SU-DHL-6 (cell line): Measurements from ENCODE around the gene ZFHX2.

Source experiments
- H2AFZ ChIP-seq: fragments of 200-600 bp; sonication (generic); 2 replicates; pipeline ENCODE4 v1.6.1; 2014; ENCODE audit warnings: low read depth, mild to moderate bottlenecking, moderate library complexity, mixed read lengths, antibody characterized with exemption, low read length; ENCODE audit not compliant: severe bottlenecking
- H3F3A ChIP-seq: fragments of 200-600 bp; shearing (Covaris generic); 2 replicates; pipeline ENCODE4 v1.6.0; 2016; ENCODE audit warnings: antibody characterized with exemption, mild to moderate bottlenecking; ENCODE audit not compliant: insufficient read depth
- H3K27ac ChIP-seq: fragments of 200-600 bp; sonication (generic); 2 replicates; pipeline ENCODE4 v1.5.1; 2016; ENCODE audit warnings: low read depth, mild to moderate bottlenecking, low read length, moderate library complexity, mixed read lengths
- H3K27me3 ChIP-seq: fragments of 200-600 bp; sonication (generic), shearing (Covaris generic); 2 replicates; pipeline ENCODE4 v1.6.0; 2014; ENCODE audit warnings: mild to moderate bottlenecking, low read length
- H3K36me3 ChIP-seq: fragments of 200-600 bp; sonication (generic); 2 replicates; pipeline ENCODE4 v1.6.1; 2014; ENCODE audit warnings: mild to moderate bottlenecking, low read length, mixed read lengths
- H3K4me2 ChIP-seq: fragments of 300-600, 200-600 bp; shearing (Covaris generic), sonication (generic); 2 replicates; pipeline ENCODE4 v1.6.0; 2014; ENCODE audit warnings: low read length, low read depth, mild to moderate bottlenecking; ENCODE audit not compliant: poor library complexity, severe bottlenecking
- H3K4me3 ChIP-seq: fragments of 200-600 bp; sonication (generic); 2 replicates; pipeline ENCODE4 v1.5.1; 2014; ENCODE audit warnings: antibody characterized with exemption, low read length, mild to moderate bottlenecking, mixed read lengths; ENCODE audit not compliant: insufficient read depth, poor library complexity, severe bottlenecking
- H3K79me2 ChIP-seq: fragments of 200-600 bp; sonication (generic); 2 replicates; pipeline ENCODE4 v1.6.1; 2014; ENCODE audit warnings: mild to moderate bottlenecking, low read length, moderate library complexity; ENCODE audit not compliant: insufficient read depth
- H3K9ac ChIP-seq: fragments of 200-600 bp; sonication (generic); 2 replicates; pipeline ENCODE4 v1.7.0; 2014; ENCODE audit warnings: mild to moderate bottlenecking, low read length
- H3K9me2 ChIP-seq: fragments of 200-600 bp; sonication (generic); replicated peaks from 2 replicates; pipeline ENCODE4 v1.6.1; 2014; ENCODE audit warnings: low read length; ENCODE audit not compliant: insufficient read depth
- H3K9me3 ChIP-seq: fragments of 200-600 bp; sonication (generic); 2 replicates; pipeline ENCODE4 v1.6.1; 2014; ENCODE audit warnings: low read length, mixed read lengths; ENCODE audit not compliant: insufficient read depth
- H4K20me1 ChIP-seq: fragments of 200-600 bp; sonication (generic); 2 replicates; pipeline ENCODE4 v1.6.1; 2014; ENCODE audit warnings: low read depth, mild to moderate bottlenecking, antibody characterized with exemption, low read length, moderate library complexity, mixed read lengths
- CTCF ChIP-seq: fragments of 200-600 bp; sonication (generic); IDR thresholded peaks from one replicate; pipeline ENCODE4 v1.5.1; 2017; ENCODE audit warnings: antibody characterized with exemption, mild to moderate bottlenecking, low read length, moderate library complexity; ENCODE audit not compliant: insufficient read depth, poor library complexity, severe bottlenecking
- EZH2phosphoT487 ChIP-seq: fragments of 200-600 bp; sonication (generic), shearing (Covaris generic); conservative IDR thresholded peaks from 2 replicates; pipeline ENCODE4 v1.6.1; 2018; ENCODE audit warnings: mild to moderate bottlenecking, antibody characterized with exemption, low read length, moderate library complexity, mixed read lengths

Gene ZFHX2

DNA sequence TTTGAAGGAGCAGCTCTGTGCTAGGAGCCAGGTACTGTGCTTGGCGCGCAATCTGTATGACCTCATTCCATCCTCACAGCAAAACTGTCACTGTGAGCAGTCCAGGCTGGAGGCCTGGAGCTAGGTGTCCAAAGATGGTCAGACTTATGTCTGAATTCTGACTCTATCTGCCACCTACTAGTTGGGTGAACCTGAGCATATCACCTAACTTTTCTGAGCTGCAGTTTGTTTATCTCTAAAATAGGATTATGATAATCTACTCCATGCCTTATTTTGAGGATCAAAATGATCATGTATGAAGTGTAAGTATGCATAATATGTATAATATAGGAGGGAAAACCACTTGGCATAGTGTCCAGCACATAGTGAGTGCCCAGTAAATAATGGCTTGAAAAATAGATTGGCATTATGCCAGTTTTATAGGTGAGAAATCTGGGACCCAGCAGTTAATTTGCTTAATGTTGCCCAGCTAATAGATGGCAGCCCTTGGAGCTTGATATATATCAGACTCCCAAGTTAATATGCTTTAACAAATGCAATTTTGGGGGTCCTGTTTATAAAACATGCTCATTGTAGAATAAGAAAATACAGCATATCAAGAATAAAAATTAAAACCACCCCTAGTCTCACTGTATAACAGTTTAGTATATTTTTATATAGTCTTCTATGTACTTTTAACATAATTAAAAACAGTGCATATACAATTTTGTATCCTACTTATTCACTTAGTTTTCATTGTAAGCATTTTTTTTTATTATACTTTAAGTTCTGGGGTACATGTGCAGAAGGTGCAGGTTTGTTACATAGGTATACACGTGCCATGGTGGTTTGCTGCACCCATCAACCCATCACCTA, 31.6 kb upstream of the ZFHX2 start:
- Histone ChIP-seq H3K9me3 (no peaks in the 10 kb centered on the region), H3K27ac (no peak overlapping the region)

DNA sequence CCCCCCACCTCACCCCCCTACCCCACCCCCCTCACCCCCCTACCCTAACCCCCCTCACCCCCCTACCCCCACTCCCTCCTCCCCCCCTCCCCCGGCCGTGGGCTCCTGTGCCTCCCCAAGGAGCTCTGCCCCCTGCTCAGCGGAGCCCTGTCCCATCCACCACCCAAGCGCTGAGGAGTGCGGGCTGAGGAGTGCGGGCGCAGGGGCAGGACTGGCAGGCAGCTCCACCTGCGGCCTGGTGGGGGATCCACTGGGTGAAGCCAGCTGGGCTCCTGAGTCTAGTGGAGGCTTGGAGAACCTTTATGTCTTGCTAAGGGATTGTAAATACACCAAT, 29.4 kb upstream of the ZFHX2 start:
- H3K27ac ChIP-seq, result no peak overlapping the region
- no peaks in the 10 kb centered on the region for H3K27me3 ChIP-seq
- no peaks in the 10 kb centered on the region for H3K9me3 ChIP-seq
- no peak overlapping the region for H3K4me3 ChIP-seq
- H3K9ac ChIP-seq, result no peak overlapping the region
- no peaks in the 10 kb centered on the region for H3K36me3 ChIP-seq
- no peak for TF ChIP-seq EZH2phosphoT487
- TF ChIP-seq CTCF, result no peak
- no peaks in the 10 kb centered on the region for H3F3A ChIP-seq
- no peaks in the 10 kb centered on the region for H3K79me2 ChIP-seq
- H2AFZ ChIP-seq, result no peak overlapping the region
- no peak overlapping the region for H3K4me2 ChIP-seq
- no peaks in the 10 kb centered on the region for H4K20me1 ChIP-seq
- no peaks in the 10 kb centered on the region for H3K9me2 ChIP-seq

More for the DNA sequence above, 31.6 kb upstream of the ZFHX2 start:
- Histone ChIP-seq H3K36me3 (no peaks in the 10 kb centered on the region), H3K27me3 (no peaks in the 10 kb centered on the region), H3K9ac (no peak overlapping the region), H3K4me3 (no peak overlapping the region), H3F3A (no peaks in the 10 kb centered on the region), H2AFZ (no peak overlapping the region), H3K4me2 (no peak overlapping the region), H3K9me2 (no peaks in the 10 kb centered on the region), H4K20me1 (no peaks in the 10 kb centered on the region), H3K79me2 (no peaks in the 10 kb centered on the region)
- TF ChIP-seq EZH2phosphoT487, result no peak
- TF ChIP-seq CTCF, result no peak

- Histone ChIP-seq H3K9ac (no peak overlapping the region), H3K36me3 (no peaks in the 10 kb centered on the region), H3K27ac (no peak overlapping the region), H3K9me2 (no peaks in the 10 kb centered on the region), H3K4me3 (no peak overlapping the region), H3K4me2 (no peak overlapping the region), H4K20me1 (no peaks in the 10 kb centered on the region), H2AFZ (no peak overlapping the region), H3K79me2 (no peaks in the 10 kb centered on the region), H3K9me3 (no peaks in the 10 kb centered on the region), H3F3A (no peaks in the 10 kb centered on the region), H3K27me3 (no peaks in the 10 kb centered on the region)
- TF ChIP-seq CTCF (no peak), EZH2phosphoT487 (no peak)
These were observed 28.8 kb upstream of the ZFHX2 start for GRCh38 chr14:23580152-23580926.
